Transverse colon (tissue), 4 donors: Measurements from ENCODE around the gene SWT1. TPM values are rescaled to one million over a fixed set of nuclear protein-coding genes. Genes with fewer than 3 reads are reported as not detected.

ENCODE experiments used
- DNase-seq: peaks from one replicate; pipeline ENCODE4 v3.0.0-alpha.2; 2019
- H3K27ac ChIP-seq, 4 donors: fragments of 200-600 bp; sonication (generic); 2 replicates each; pipeline ENCODE4 v1.5.1; 2016 to 2018; ENCODE audit warnings: inconsistent platforms in 4 of 4
- H3K27me3 ChIP-seq: fragments of 200-600 bp; sonication (generic); 2 replicates; pipeline ENCODE4 v1.5.1; 2017; ENCODE audit warnings: inconsistent platforms
- H3K36me3 ChIP-seq, 4 donors: fragments of 200-600 bp; sonication (generic); 2 replicates each; pipeline ENCODE4 v1.5.1; 2017 to 2019; ENCODE audit warnings: inconsistent platforms in 4 of 4
- H3K4me1 ChIP-seq, 4 donors: fragments of 200-600 bp; sonication (generic); 2 replicates each; pipeline ENCODE4 v1.5.1; 2017 to 2020; ENCODE audit warnings: inconsistent platforms in 4 of 4
- H3K4me3 ChIP-seq, 4 donors: fragments of 200-600 bp; sonication (generic); 1 replicate in 1 of 4; 2 replicates in 3 of 4; pipeline versions ENCODE4 v1.5.1 to v1.6.1; 2017 to 2019; ENCODE audit warnings: inconsistent platforms in 4 of 4
- H3K9me3 ChIP-seq, 2 donors: fragments of 200-600 bp; sonication (generic); 2 replicates each; pipeline ENCODE4 v1.5.1; 2017 to 2019; ENCODE audit warnings: inconsistent platforms in 2 of 2
- EP300 ChIP-seq: sonication (generic); formaldehyde crosslinking; IDR thresholded peaks from one replicate; pipeline ENCODE4 v1.6.1; 2017; ENCODE audit warnings: antibody characterized with exemption, low read depth
- POLR2A ChIP-seq: fragments of 450-650 bp; IDR thresholded peaks from one replicate; pipeline ENCODE4 v1.6.1; 2016; ENCODE audit warnings: antibody characterized with exemption, mild to moderate bottlenecking, moderate library complexity
- POLR2AphosphoS5 ChIP-seq, 3 donors: sonication (generic); formaldehyde crosslinking; IDR thresholded peaks; one replicate each; pipeline ENCODE4 v1.6.1; 2016; ENCODE audit warnings: antibody characterized with exemption in 3 of 3
- WGBS, 2 donors: methylation state at CpG; one replicate each; pipeline ENCODE4 v1.1.5; 2018; ENCODE audit warnings: low coverage in 1 of 2; 5-methylcytosine and 5-hydroxymethylcytosine counted together
- in situ Hi-C, 4 donors: fragments of 200-750 bp; cut with MboI; loops; one replicate each; pipeline versions ENCODE4 v1.15.0 to v1.15.1; 2017; ENCODE audit warnings: low sequenced_read_pairs in 3 of 4, low pct_ligation_motif_present in 1 of 4, low pct_unique_long_range_greater_than_20kb in 1 of 4
- intact Hi-C: fragments of 100-400 bp; cut with DNase I; formaldehyde crosslinking; loops from one replicate; pipeline ENCODE4 v1.15.1; 2023; ENCODE audit warnings: low total_unique reads
- total RNA-seq, 4 donors: library from RNA; depleted of rRNA; stranded (reverse); fragments of >200 nt; gene quantifications; one replicate each; pipeline ENCODE4 v1.1.0, GENCODE V29; 2016
- TF ChIP-seq, protein P1 (sequence below), 5 experiments: fragments of 200-600 bp in 3 of 5; fragments of 450-650 bp in 2 of 5; sonication (generic) in 3 of 5; IDR thresholded peaks; 1 replicate in 2 of 5; 2 replicates in 3 of 5; pipeline ENCODE4 v1.5.1; 2016 to 2017; ENCODE audit warnings: antibody characterized with exemption in 5 of 5, inconsistent platforms in 3 of 5, mild to moderate bottlenecking in 2 of 5, moderate library complexity in 1 of 5

SWT1 gene
- total RNA-seq, 4 donors from 2014 or later: 2.8 to 12.3 (median 10.1) TPM

DNA sequence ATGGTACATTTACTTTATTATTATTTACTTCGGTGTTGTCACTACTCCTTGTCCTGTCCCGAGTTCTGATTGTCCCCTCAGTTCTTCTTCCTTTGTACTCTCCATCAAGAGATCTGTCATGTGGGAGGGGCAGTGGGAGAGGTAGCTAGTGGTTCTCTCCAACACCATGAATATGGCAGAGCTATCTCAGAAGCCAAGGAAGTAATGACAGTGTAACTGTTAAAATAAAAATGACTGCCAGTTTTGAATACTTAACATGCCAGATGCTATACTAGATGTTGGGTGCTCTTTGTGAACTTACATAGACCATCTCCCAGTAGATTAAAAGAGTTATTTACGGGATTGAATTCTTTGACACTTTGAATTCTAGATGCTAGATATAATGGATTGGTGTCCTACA lies 131.5 kb downstream of the SWT1 start:
- Histone ChIP-seq H3K9me3 (no peaks in the 10 kb centered on the region), H3K4me3 (no peak overlapping the region), H3K4me1 (peaks cover 0 to 17% (median 0%) of the 10 kb centered on the region in 4 donors), H3K27ac (no peak overlapping the region), H3K27me3 (no peaks in the 10 kb centered on the region), H3K36me3 (no peaks in the 10 kb centered on the region)
- TF ChIP-seq POLR2AphosphoS5 (IDR thresholded peaks at IDR 0.05): no peak
- no peak for TF ChIP-seq POLR2A
- TF ChIP-seq, protein P1, sequence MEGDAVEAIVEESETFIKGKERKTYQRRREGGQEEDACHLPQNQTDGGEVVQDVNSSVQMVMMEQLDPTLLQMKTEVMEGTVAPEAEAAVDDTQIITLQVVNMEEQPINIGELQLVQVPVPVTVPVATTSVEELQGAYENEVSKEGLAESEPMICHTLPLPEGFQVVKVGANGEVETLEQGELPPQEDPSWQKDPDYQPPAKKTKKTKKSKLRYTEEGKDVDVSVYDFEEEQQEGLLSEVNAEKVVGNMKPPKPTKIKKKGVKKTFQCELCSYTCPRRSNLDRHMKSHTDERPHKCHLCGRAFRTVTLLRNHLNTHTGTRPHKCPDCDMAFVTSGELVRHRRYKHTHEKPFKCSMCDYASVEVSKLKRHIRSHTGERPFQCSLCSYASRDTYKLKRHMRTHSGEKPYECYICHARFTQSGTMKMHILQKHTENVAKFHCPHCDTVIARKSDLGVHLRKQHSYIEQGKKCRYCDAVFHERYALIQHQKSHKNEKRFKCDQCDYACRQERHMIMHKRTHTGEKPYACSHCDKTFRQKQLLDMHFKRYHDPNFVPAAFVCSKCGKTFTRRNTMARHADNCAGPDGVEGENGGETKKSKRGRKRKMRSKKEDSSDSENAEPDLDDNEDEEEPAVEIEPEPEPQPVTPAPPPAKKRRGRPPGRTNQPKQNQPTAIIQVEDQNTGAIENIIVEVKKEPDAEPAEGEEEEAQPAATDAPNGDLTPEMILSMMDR (IDR thresholded peaks at IDR 0.05): no peak
- TF ChIP-seq EP300: no peak
- no peak for DNase-seq
- WGBS, 2 donors: 96 to 100% methylated on average over 2 to 3 of the region's 3 CpGs
- in situ Hi-C loops: no loop called here
- intact Hi-C loops: no loop called here

DNA sequence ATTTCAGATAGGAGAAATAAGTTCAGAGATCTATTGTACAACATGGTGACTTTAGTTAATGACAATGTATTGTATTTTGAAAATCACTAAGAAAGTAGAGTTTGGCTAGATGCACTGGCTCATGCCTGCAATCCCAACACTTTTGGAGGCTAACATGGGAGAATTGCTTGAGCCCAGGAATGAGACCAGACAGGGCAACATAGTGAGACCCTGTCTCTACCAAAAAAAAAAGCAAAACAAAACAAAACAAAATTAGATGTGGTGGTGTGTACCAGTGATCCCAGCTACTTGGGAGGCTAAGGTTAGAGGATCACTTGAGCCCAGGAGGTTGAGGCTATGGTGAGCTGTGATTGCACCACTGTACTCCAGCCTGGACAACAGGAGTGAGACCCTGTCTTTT lies 132.9 kb downstream of the SWT1 start:
- Histone ChIP-seq H3K27ac (no peak overlapping the region), H3K4me3 (no peak overlapping the region), H3K36me3 (peaks cover 0 to 3% (median 0%) of the 10 kb centered on the region in 4 donors), H3K9me3 (no peaks in the 10 kb centered on the region), H3K4me1 (peaks cover 0 to 17% (median 0%) of the 10 kb centered on the region in 4 donors), H3K27me3 (no peaks in the 10 kb centered on the region)
- TF ChIP-seq POLR2AphosphoS5 (IDR thresholded peaks at IDR 0.05) (peak in 1 of 3 donors; percentile 4), EP300 (no peak), POLR2A (no peak)
- TF ChIP-seq, protein P1 (IDR thresholded peaks at IDR 0.05): no peak
- in situ Hi-C loops (no loop called here), intact Hi-C loops (no loop called here)
- DNase-seq: no peak

- Histone ChIP-seq H3K27ac (peak overlapping the region in 1 of 4 donors; percentile 16), H3K4me1 (peaks cover 0 to 17% (median 0%) of the 10 kb centered on the region in 4 donors), H3K36me3 (peaks cover 0 to 15% (median 5%) of the 10 kb centered on the region in 4 donors), H3K27me3 (no peaks in the 10 kb centered on the region), H3K4me3 (no peak overlapping the region), H3K9me3 (no peaks in the 10 kb centered on the region)
- DNase-seq: no peak
- TF ChIP-seq, protein P1 (IDR thresholded peaks at IDR 0.05): no peak
- TF ChIP-seq POLR2AphosphoS5 (IDR thresholded peaks at IDR 0.05) (no peak), EP300 (no peak), POLR2A (no peak)
- intact Hi-C loops (no loop called here), in situ Hi-C loops (no loop called here)
- WGBS, 2 donors: 29 to 60% methylated on average over 1 of the region's 1 CpG
Measured at GRCh38 chr1:185291159-185291558, 134.2 kb downstream of the SWT1 start.

GRCh38 chr1:185291652-185292051 lies 134.7 kb downstream of the SWT1 start:
- Histone ChIP-seq H3K27me3 (no peaks in the 10 kb centered on the region), H3K9me3 (no peaks in the 10 kb centered on the region), H3K36me3 (peaks cover 0 to 15% (median 7%) of the 10 kb centered on the region in 4 donors), H3K4me3 (no peak overlapping the region), H3K4me1 (peaks cover 0 to 17% (median 0%) of the 10 kb centered on the region in 4 donors), H3K27ac (peak overlapping the region in 1 of 4 donors; percentile 16)
- no peak for DNase-seq
- TF ChIP-seq EP300 (no peak), POLR2A (no peak), POLR2AphosphoS5 (IDR thresholded peaks at IDR 0.05) (no peak)
- TF ChIP-seq, protein P1 (IDR thresholded peaks at IDR 0.05): no peak
- intact Hi-C loops: no loop called here
- in situ Hi-C loops: no loop called here
- 58 to 82% methylated on average over 1 of the region's 1 CpG for WGBS, 2 donors
